ENCODE data around the gene WASF2. TPM values are rescaled to one million over a fixed set of nuclear protein-coding genes. Genes with fewer than 3 reads are reported as not detected.
"Not testable (repeated sequence)": the region's sequence is repeated elsewhere in the genome, so short reads cannot be mapped to it uniquely, and the experiment has no call there.

Gene WASF2
- total RNA-seq, 1 donor from 2014 or later: 109 TPM

DNA sequence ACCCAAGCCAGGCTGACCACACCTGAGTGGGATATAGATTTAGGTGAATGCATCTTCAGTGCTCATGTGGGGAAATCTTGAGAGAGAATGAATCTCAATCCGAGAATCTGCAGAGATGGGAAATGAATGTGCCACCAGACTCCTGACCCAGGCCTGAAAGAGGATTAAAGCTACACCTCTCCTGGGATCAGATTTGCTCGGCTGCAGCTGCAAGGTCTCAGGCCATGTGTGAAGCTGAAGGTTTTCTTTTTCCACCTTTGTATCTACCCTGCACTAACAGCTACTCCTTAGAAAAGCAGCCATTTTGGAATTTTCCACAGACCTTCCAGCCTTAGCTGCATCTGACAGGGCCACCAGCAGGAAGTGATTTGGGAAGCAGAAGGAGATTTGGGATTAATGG lies 79.3 kb downstream of the WASF2 start:
- Mint-ChIP-seq H3K27me3 (ENCODE audit: insufficient read depth) (no peaks in the 10 kb centered on the region), H3K36me3 (ENCODE audit: low read depth) (peaks cover 59% of the 10 kb centered on the region), H3K27ac (peak overlapping the region; percentile 44), H3K9me3 (no peaks in the 10 kb centered on the region), H3K4me3 (no peak overlapping the region), H3K4me1 (ENCODE audit: low read depth) (peaks cover 9% of the 10 kb centered on the region)
- DNase-seq (ENCODE audit: low spot score): no peak
- intact Hi-C loops (cut with micrococcal nuclease): no loop called here

DNA sequence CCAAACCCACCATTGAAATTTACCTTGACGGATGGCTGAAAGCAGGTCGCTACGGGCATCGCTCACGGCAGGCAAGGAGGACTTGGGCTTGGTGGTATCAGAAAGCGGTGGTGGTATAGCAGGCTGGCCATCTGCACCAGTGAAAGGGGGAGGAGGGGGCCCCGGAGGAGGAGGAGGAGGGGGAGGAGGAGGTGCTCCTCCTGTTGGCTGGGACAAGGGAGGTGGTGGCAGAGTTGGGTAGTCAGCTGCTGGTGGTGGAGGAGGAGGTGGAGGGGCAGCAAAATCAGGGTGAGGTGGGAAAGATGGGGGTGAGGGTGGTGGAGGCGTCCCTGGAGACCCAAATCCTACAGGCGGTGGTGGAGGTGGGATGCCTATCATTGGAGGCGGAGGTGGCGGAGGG lies 80.3 kb downstream of the WASF2 start:
- no peak overlapping the region for H3K4me3 Mint-ChIP-seq
- DNase-seq (ENCODE audit: low spot score): no peak
- no peaks in the 10 kb centered on the region for H3K9me3 Mint-ChIP-seq
- no peaks in the 10 kb centered on the region for H3K27me3 Mint-ChIP-seq (ENCODE audit: insufficient read depth)
- intact Hi-C loops (cut with micrococcal nuclease): no loop called here
- peaks cover 51% of the 10 kb centered on the region for H3K36me3 Mint-ChIP-seq (ENCODE audit: low read depth)
- H3K4me1 Mint-ChIP-seq (ENCODE audit: low read depth): peaks cover 6% of the 10 kb centered on the region
- H3K27ac Mint-ChIP-seq: no peak overlapping the region

DNA sequence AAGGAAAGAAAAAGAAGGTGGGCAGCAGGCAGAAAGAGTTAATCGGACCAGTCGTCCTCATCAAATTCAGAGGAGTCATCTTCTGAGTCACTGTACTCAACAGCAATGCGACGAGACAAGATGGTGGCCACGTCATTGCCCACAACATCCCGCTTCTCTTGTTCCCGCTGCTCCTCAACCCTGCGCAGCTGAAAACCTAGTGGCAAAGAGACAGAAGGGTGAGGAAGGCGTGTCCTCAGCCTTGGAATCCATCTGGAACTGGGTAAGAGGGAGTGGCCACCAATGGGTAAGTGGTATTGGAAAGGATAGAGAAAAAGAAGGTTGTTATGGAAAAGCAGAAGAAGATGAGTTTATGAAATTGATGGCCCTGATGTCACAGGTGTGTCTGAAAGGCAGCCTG lies 81.8 kb downstream of the WASF2 start:
- Mint-ChIP-seq H3K36me3 (ENCODE audit: low read depth) (peaks cover 45% of the 10 kb centered on the region), H3K27ac (peak overlapping the region; percentile 58)

GRCh38 chr1:27406791-27407190 lies 83.2 kb downstream of the WASF2 start:
- DNase-seq (ENCODE audit: low spot score); H3K27me3 Mint-ChIP-seq (ENCODE audit: insufficient read depth); H3K27ac Mint-ChIP-seq; intact Hi-C loops (cut with micrococcal nuclease); H3K4me3 Mint-ChIP-seq; H3K9me3 Mint-ChIP-seq: not testable (repeated sequence)
- H3K4me1 Mint-ChIP-seq (ENCODE audit: low read depth): peaks cover 12% of the 10 kb centered on the region
- peaks cover 38% of the 10 kb centered on the region for H3K36me3 Mint-ChIP-seq (ENCODE audit: low read depth)

More for the DNA sequence above, 81.8 kb downstream of the WASF2 start:
- Mint-ChIP-seq H3K27me3 (ENCODE audit: insufficient read depth) (no peaks in the 10 kb centered on the region), H3K9me3 (no peaks in the 10 kb centered on the region), H3K4me1 (ENCODE audit: low read depth) (peaks cover 12% of the 10 kb centered on the region), H3K4me3 (no peak overlapping the region)
- no peak for DNase-seq (ENCODE audit: low spot score)
- intact Hi-C loops (cut with micrococcal nuclease): no loop called here

GRCh38 chr1:27406362-27406680 lies 83.6 kb downstream of the WASF2 start:
- no peaks in the 10 kb centered on the region for H3K27me3 Mint-ChIP-seq (ENCODE audit: insufficient read depth)
- no peak overlapping the region for H3K4me3 Mint-ChIP-seq
- intact Hi-C loops (cut with micrococcal nuclease): no loop called here
- DNase-seq (ENCODE audit: low spot score): no peak
- no peak overlapping the region for H3K27ac Mint-ChIP-seq
- no peaks in the 10 kb centered on the region for H3K9me3 Mint-ChIP-seq
- peaks cover 37% of the 10 kb centered on the region for H3K36me3 Mint-ChIP-seq (ENCODE audit: low read depth)
- H3K4me1 Mint-ChIP-seq (ENCODE audit: low read depth): peaks cover 12% of the 10 kb centered on the region

GRCh38 chr1:27405598-27406361 lies 84.2 kb downstream of the WASF2 start:
- intact Hi-C loops (cut with micrococcal nuclease); H3K4me3 Mint-ChIP-seq; H3K27ac Mint-ChIP-seq; DNase-seq (ENCODE audit: low spot score); H3K27me3 Mint-ChIP-seq (ENCODE audit: insufficient read depth); H3K4me1 Mint-ChIP-seq (ENCODE audit: low read depth); H3K9me3 Mint-ChIP-seq: not testable (repeated sequence)
- peaks cover 31% of the 10 kb centered on the region for H3K36me3 Mint-ChIP-seq (ENCODE audit: low read depth)

DNA sequence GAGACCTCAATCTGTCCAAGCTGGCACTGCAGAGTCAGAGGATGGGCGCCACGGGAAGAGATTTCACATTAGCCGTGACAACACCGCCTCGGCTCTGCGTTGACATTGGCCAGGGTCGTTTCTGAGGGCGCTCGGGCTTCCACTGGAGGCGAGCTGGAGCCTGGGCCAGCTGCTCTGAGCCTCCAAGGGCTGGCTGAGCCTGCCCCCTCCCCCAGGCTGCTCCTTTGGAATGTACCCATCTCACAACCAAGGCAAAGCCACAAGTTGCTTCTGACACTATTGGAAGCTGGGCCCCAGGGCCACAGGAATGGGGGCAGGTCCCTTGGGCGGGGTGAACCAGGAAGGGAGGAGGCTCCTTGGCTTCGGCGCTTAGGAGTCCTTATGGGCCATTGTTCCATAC lies 84.9 kb downstream of the WASF2 start:
- Mint-ChIP-seq H3K4me3 (no peak overlapping the region), H3K36me3 (ENCODE audit: low read depth) (peaks cover 28% of the 10 kb centered on the region), H3K27ac (no peak overlapping the region), H3K9me3 (no peaks in the 10 kb centered on the region), H3K4me1 (ENCODE audit: low read depth) (peaks cover 6% of the 10 kb centered on the region), H3K27me3 (ENCODE audit: insufficient read depth) (no peaks in the 10 kb centered on the region)
- intact Hi-C loops (cut with micrococcal nuclease): no loop called here
- no peak for DNase-seq (ENCODE audit: low spot score)

DNA sequence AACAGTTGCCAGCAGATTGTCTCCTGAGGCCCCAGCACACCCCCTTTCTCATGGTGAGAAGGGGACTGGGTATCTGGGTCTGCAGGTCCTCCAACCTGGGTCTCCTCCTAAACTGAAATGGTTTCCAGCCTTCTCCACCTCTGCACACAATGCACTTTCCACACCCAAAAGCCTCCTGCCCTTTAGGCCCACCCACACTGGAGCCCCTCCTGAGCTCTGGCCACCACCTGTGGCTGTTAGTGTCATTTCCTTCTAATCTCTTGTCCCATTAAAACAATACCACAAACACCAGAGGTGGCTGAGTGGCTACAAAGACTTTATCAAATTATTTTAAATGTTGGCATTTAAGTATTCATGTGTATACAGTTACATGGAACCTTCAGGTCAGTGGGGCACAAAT lies 86.0 kb downstream of the WASF2 start:
- DNase-seq (ENCODE audit: low spot score): no peak
- H3K4me3 Mint-ChIP-seq: no peak overlapping the region
- peak overlapping the region; percentile 48 for H3K27ac Mint-ChIP-seq
- peaks cover 6% of the 10 kb centered on the region for H3K4me1 Mint-ChIP-seq (ENCODE audit: low read depth)
- intact Hi-C loops (cut with micrococcal nuclease): loop anchor here (1.0 kb wide), 1 partner anchor 202 kb away; no protein-coding TSS in a partner anchor
- peaks cover 23% of the 10 kb centered on the region for H3K36me3 Mint-ChIP-seq (ENCODE audit: low read depth)
- no peaks in the 10 kb centered on the region for H3K27me3 Mint-ChIP-seq (ENCODE audit: insufficient read depth)
- no peaks in the 10 kb centered on the region for H3K9me3 Mint-ChIP-seq

DNA sequence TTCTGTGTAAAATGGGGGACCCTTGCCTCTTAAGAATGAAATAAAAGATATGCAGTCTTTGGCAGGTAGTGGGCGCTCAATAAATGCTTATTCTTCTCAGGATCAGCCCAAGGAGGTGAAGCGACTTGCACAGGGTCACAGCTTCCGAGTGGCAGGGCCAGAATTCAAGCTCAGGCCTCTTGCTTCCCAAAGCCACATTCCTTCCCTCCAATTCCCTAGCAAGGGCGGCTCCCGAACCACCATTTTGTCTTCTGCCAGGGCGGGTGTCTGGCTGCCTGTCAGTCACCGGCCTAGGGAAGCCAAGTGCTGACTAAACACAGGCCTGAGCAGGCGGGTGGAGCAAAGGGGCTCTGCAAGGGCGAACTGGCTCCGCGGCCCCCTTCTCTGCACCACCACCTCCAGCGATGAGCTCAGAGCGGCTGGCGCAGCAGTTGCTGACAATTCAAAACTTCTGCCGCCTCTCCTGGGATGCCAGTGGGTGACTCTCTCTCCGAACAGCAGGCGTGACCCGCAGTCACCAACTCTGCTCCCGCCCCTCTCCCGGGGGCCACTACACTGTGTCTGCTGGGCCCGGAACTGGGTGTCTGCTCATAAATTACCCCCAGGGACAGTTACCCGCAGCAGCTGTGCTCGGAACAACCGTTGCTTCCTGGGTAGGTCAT lies 86.8 kb downstream of the WASF2 start:
- no peak overlapping the region for H3K4me3 Mint-ChIP-seq
- no peak for DNase-seq (ENCODE audit: low spot score)
- H3K27ac Mint-ChIP-seq: no peak overlapping the region
- peaks cover 18% of the 10 kb centered on the region for H3K36me3 Mint-ChIP-seq (ENCODE audit: low read depth)
- H3K27me3 Mint-ChIP-seq (ENCODE audit: insufficient read depth): no peaks in the 10 kb centered on the region
- no peaks in the 10 kb centered on the region for H3K9me3 Mint-ChIP-seq
- peaks cover 6% of the 10 kb centered on the region for H3K4me1 Mint-ChIP-seq (ENCODE audit: low read depth)
- intact Hi-C loops (cut with micrococcal nuclease): loop anchor here (1.0 kb wide), 1 partner anchor 203 kb away; no protein-coding TSS in a partner anchor

DNA sequence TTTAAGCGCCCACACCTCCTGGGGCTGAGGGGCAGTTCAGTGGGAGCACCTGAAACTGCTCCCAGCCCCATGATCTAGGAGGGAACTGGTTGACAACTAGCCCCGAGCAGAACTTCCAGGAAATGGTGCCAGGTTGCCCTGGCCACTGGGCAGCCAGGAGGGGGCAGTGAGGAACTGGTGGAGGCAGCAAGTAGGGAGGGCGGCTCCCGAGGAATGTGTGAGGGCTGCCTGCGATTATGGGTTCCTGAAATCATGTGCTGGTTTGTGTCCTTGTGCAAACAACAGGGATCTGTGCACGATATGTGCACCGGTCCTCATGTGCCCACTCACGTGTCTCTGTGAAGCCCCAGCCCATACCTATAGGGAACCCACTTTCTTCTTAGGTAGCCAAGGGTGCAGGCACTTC lies 87.6 kb downstream of the WASF2 start:
- Mint-ChIP-seq H3K27me3 (ENCODE audit: insufficient read depth) (no peaks in the 10 kb centered on the region), H3K4me3 (no peak overlapping the region), H3K4me1 (ENCODE audit: low read depth) (peaks cover 6% of the 10 kb centered on the region), H3K36me3 (ENCODE audit: low read depth) (peaks cover 11% of the 10 kb centered on the region), H3K9me3 (no peaks in the 10 kb centered on the region), H3K27ac (no peak overlapping the region)
- intact Hi-C loops (cut with micrococcal nuclease): no loop called here
- no peak for DNase-seq (ENCODE audit: low spot score)

DNA sequence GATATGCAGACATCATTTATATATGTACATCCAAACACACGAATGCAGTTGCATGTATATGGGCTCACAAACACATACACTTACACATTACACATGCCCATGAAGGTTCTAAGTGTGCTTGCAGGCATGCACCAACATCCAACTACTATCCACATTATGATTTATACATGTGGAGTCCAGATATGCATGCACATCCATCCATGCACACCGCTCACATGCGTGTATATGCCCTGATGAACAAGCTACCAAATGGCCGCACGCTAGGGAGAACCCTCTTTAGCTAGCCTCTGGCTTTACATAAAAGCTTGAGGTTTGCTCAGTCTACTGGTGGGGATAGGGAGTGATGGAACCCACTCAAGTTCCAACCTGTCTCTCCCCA lies 89.0 kb downstream of the WASF2 start:
- no peaks in the 10 kb centered on the region for H3K27me3 Mint-ChIP-seq (ENCODE audit: insufficient read depth)
- no peaks in the 10 kb centered on the region for H3K9me3 Mint-ChIP-seq
- no peak overlapping the region for H3K27ac Mint-ChIP-seq
- DNase-seq (ENCODE audit: low spot score): no peak
- peaks cover 7% of the 10 kb centered on the region for H3K36me3 Mint-ChIP-seq (ENCODE audit: low read depth)
- no peak overlapping the region for H3K4me3 Mint-ChIP-seq
- peaks cover 6% of the 10 kb centered on the region for H3K4me1 Mint-ChIP-seq (ENCODE audit: low read depth)
- intact Hi-C loops (cut with micrococcal nuclease): no loop called here

DNA sequence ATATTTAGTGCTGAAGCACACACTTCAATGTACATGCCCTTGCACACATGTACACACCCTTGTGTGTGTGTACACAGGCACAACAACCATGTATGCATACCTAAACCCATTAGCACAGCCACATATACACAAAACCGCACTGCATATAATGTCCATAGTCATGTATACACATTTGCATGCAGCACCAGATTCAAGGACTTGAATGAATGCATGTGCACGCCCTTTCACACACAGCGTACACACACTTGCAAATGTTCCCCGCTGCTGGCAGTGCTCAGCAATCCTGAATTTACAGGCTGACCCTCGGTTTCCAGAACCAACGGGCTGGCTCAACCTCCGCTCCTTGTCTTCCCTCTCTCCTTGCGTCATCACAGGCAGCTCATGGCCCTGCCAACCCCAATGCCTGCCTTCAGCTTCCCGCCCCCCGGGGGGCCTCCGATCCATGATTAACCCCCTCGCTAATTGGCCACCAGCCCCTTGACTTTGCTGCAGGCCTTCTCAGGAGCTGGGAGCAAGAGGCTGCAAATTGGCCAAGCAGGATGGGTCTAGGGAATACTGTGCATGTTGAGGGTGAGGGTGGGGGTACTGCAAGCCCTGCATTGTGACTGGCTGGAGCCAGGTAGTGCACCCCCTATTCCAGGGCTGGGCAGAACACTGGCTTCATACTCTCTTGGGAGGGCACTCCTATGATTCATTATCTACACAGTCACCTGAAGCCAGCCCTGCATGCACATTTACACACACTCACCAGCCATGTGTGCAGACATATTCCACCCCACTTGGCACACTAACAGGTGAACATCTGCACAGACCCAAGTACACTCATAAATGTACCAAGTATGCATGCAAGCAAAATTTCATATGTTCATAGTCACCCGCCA lies 89.6 kb downstream of the WASF2 start:
- DNase-seq (ENCODE audit: low spot score): no peak
- intact Hi-C loops (cut with micrococcal nuclease): no loop called here
- H3K27ac Mint-ChIP-seq: no peak overlapping the region
- no peaks in the 10 kb centered on the region for H3K9me3 Mint-ChIP-seq
- H3K36me3 Mint-ChIP-seq (ENCODE audit: low read depth): peaks cover 7% of the 10 kb centered on the region
- H3K4me1 Mint-ChIP-seq (ENCODE audit: low read depth): peaks cover 6% of the 10 kb centered on the region
- H3K4me3 Mint-ChIP-seq: no peak overlapping the region
- H3K27me3 Mint-ChIP-seq (ENCODE audit: insufficient read depth): no peaks in the 10 kb centered on the region

Measured in activated T-helper 1 cell treated with anti-CD3 and anti-CD28 coated beads, Interleukin-12 subunit alpha, Interleukin-12 subunit beta, Interleukin-2, Interleukin-4 antibody, amounts not matched to agents 30 ng/mL and 10 ng/mL and 1 ng/mL, durations not matched to agents 14 hours and 24 hours and 36 hours (primary cell).